Esophagus (tissue), 2 donors: Measurements from ENCODE around the gene CALML5. TPM values are rescaled to one million over a fixed set of nuclear protein-coding genes. Genes with fewer than 3 reads are reported as not detected.
A peak's percentile ranks its signal among the peaks of the same experiment; 100 is the strongest.

ENCODE experiments used
- H3K27ac ChIP-seq, 2 donors: one replicate each; pipeline ENCODE4 v1.5.1; 2013; ENCODE audit warnings: low read depth in 2 of 2, mild to moderate bottlenecking in 2 of 2, inconsistent platforms in 1 of 2, low read length in 1 of 2, moderate library complexity in 1 of 2
- H3K27me3 ChIP-seq, 2 donors: one replicate each; pipeline ENCODE4 v1.6.1; 2013; ENCODE audit warnings: low read length in 2 of 2, control low read depth in 1 of 2, mild to moderate bottlenecking in 1 of 2; ENCODE audit not compliant: insufficient read depth in 2 of 2, control insufficient read depth in 1 of 2
- H3K36me3 ChIP-seq, 2 donors: one replicate each; pipeline ENCODE4 v1.6.1; 2013; ENCODE audit warnings: low read length in 1 of 2; ENCODE audit not compliant: control insufficient read depth in 2 of 2, insufficient read depth in 2 of 2
- H3K4me1 ChIP-seq, 2 donors: one replicate each; pipeline ENCODE4 v1.6.1; 2013; ENCODE audit warnings: low read length in 1 of 2; ENCODE audit not compliant: control insufficient read depth in 2 of 2, insufficient read depth in 2 of 2
- H3K4me3 ChIP-seq, 2 donors: one replicate each; pipeline ENCODE4 v1.5.1; 2013; ENCODE audit warnings: low read length in 2 of 2, mild to moderate bottlenecking in 2 of 2, low read depth in 1 of 2, moderate library complexity in 1 of 2
- H3K9me3 ChIP-seq, 2 donors: one replicate each; pipeline ENCODE4 v1.6.1; 2013; ENCODE audit warnings: mild to moderate bottlenecking in 2 of 2, low read depth in 1 of 2, low read length in 1 of 2, moderate library complexity in 1 of 2; ENCODE audit not compliant: control insufficient read depth in 2 of 2, insufficient read depth in 1 of 2
- WGBS, 2 donors: extraction: QIAGEN DNeasy Blood & Tissue Kit; methylation state at CpG; one replicate each; pipeline ENCODE4 v1.1.7; 2013; 5-methylcytosine and 5-hydroxymethylcytosine counted together
- polyA plus RNA-seq, 2 donors: library from polyadenylated mRNA; stranded (reverse); fragments of 200-250 nt; gene quantifications; one replicate each; pipeline ENCODE4 v1.2.3, GENCODE V29; 2013
- donor health status: healthy with polysubstance abuse.
- donor health status: Bipolar disorder and iron deficiency.

The CALML5 gene
- polyA plus RNA-seq, 2 donors: 75.9 to 185 TPM

DNA sequence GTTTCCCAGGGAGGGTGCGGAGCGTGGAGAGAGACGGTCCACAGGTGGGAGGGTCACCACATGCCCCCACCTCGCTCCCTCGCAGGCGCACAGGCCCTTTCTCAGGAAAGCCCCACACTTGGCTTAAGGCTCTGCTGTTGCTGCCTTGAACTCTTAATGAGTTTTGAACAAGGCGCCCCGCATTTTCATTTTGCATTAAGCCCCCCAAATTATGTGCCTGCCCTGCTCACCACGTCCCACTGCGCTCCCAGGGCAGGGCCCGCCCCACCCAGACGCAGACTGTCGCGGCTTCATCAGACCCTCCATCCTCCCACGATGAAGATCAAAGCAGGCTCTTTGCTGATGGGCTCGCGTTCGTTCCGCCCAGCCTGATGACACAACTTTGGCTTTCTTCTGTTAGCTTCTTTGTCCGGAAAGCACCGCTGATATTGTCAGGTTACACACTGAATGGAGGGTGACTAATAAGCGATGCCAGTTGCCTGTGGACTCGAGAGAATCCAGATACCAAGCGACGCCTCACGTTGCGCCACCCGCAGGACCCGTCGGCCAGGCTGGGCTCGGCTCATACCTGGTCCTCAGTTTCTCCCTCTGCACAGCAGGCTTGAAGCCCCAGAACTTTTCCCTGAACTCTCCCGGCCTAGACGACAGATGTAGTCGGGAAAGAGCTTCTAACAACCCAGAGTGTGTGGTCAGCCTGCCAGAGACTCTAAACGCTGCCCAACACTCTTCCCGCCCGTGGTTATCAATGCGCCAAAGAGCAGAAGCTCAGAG lies 34.9 kb upstream of the CALML5 start:
- Histone ChIP-seq H3K4me3 (no peak overlapping the region), H3K27me3 (no peaks in the 10 kb centered on the region), H3K27ac (peak overlapping the region in 1 of 2 donors; percentile 37), H3K36me3 (peaks cover 0 to 2% of the 10 kb centered on the region in 2 donors), H3K4me1 (peaks cover 11 to 33% of the 10 kb centered on the region in 2 donors), H3K9me3 (no peaks in the 10 kb centered on the region)
- 78 to 86% methylated on average over 38 of the region's 38 CpGs for WGBS, 2 donors

DNA sequence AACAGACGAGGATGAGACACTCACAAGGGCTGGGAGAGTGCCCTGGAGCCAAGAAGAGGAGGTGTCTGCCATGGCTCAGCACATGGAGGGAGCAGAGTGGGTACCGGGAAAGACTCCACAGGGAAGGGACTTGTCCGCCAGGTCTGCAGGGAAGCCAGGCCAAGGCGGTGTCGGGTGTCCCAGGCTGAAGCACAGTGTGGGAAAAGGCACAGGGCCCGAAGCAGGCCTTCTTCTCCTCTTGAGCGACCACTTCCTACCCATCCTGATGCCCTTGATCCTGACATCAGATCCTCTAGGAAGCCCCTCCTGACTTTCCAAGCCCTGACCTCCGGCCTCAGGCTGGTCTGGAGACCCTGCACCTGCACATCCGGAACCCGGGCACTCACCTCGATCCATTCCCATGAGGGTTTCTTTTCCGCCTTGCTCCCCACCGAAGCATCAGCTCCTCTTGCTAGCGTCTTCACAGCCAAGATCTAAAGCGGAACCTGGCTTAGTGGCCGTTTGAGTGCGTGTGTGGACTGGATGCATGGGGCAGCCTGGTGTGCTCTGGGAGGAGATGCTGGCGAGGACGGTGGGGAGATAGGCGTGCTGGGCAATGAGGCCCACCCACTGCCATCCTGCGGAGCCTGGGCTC lies 33.8 kb upstream of the CALML5 start:
- Histone ChIP-seq H3K4me1 (peaks cover 11 to 38% of the 10 kb centered on the region in 2 donors), H3K9me3 (no peaks in the 10 kb centered on the region), H3K27ac (no peak overlapping the region), H3K4me3 (no peak overlapping the region), H3K36me3 (peaks cover 0 to 2% of the 10 kb centered on the region in 2 donors), H3K27me3 (no peaks in the 10 kb centered on the region)
- 87 to 88% methylated on average over 21 of the region's 21 CpGs for WGBS, 2 donors

DNA sequence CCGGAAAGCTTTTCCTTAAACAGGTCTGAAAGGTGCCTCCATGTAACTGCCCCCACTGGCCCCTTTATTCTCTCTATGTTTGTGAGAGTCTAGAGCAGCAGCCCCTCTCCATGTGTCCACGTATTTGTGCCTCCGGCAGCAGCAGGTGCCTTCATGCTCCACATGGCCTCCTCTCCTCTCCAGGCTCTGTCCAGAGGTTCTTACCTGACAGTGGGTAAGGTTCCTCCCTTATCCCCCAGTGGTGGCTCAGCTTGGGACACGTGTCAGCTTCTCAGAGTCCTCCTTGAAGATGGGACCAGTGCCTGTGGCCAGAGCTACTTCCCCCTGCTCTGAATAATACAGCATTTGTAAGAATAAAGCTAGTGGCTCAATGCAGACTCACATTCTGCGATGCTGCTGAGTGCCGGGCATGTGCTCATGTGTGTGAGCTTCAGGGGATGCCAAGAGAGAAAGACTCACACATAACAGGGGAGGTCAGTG lies 33.3 kb upstream of the CALML5 start:
- H3K36me3 ChIP-seq: peaks cover 0 to 2% of the 10 kb centered on the region in 2 donors
- no peaks in the 10 kb centered on the region for H3K27me3 ChIP-seq
- WGBS, 2 donors: 80% methylated on average over 6 of the region's 6 CpGs
- peaks cover 11 to 39% of the 10 kb centered on the region in 2 donors for H3K4me1 ChIP-seq
- no peak overlapping the region for H3K27ac ChIP-seq
- no peak overlapping the region for H3K4me3 ChIP-seq
- no peaks in the 10 kb centered on the region for H3K9me3 ChIP-seq

DNA sequence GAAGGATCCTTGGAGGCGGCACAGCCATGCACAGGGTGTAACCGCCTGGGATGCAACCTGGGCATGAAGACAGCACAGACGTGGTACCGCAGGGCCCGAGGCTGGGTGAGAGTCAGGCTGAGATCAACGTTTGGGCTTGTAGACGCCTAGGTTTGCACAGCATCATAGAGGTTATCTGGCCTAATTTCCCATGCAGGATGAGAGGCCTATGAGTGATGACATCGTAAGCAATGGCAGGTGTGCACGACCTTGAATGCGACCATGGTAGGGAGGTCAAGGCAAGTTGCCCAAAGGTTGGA lies 32.9 kb upstream of the CALML5 start:
- no peaks in the 10 kb centered on the region for H3K9me3 ChIP-seq
- H3K27ac ChIP-seq: peak overlapping the region in 1 of 2 donors; percentile 65
- H3K27me3 ChIP-seq: no peaks in the 10 kb centered on the region
- H3K4me3 ChIP-seq: no peak overlapping the region
- H3K36me3 ChIP-seq: peaks cover 0 to 2% of the 10 kb centered on the region in 2 donors
- H3K4me1 ChIP-seq: peaks cover 11 to 38% of the 10 kb centered on the region in 2 donors
- WGBS, 2 donors: 54 to 65% methylated on average over 10 of the region's 10 CpGs

DNA sequence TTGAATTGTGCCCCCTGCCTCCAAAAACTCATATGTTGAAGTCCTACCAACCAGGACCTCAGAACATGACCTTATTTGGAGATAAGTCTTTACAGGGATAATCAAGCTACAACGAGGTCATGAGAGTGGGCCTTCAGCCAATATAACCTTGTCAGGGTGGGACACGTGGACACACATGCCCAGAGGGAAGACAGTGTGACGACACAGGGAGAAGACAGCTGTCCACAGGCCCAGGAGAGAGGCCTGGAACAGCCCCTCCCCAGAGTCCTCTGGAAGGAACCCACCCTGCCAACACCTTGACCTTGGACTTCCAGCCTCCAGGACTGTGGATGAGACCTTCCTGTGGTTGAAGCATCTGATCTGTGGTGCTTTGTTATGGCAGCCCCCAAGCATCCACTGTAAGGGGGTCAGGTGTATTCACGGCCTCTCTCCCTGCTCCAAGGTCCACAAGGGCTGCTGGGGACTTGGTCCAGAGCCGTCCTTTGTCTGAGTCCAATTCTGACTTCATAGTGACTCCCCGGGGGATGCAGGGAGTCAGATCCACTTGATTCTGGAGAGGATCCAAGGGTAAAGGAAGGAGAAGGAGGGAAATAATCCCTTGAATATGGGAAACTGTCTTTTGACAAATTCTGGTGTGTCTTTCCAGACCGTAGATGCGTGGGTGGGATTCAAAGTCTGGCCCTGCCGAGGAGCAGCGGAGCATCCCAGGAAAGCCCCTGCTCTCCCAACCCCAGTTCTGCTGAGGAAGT lies 32.4 kb upstream of the CALML5 start:
- H3K27me3 ChIP-seq: no peaks in the 10 kb centered on the region
- H3K9me3 ChIP-seq: no peaks in the 10 kb centered on the region
- WGBS, 2 donors: 50 to 53% methylated on average over 10 of the region's 10 CpGs
- no peak overlapping the region for H3K4me3 ChIP-seq
- H3K27ac ChIP-seq: peak overlapping the region in 1 of 2 donors; percentile 65
- peaks cover 11 to 41% of the 10 kb centered on the region in 2 donors for H3K4me1 ChIP-seq
- peaks cover 0 to 2% of the 10 kb centered on the region in 2 donors for H3K36me3 ChIP-seq

DNA sequence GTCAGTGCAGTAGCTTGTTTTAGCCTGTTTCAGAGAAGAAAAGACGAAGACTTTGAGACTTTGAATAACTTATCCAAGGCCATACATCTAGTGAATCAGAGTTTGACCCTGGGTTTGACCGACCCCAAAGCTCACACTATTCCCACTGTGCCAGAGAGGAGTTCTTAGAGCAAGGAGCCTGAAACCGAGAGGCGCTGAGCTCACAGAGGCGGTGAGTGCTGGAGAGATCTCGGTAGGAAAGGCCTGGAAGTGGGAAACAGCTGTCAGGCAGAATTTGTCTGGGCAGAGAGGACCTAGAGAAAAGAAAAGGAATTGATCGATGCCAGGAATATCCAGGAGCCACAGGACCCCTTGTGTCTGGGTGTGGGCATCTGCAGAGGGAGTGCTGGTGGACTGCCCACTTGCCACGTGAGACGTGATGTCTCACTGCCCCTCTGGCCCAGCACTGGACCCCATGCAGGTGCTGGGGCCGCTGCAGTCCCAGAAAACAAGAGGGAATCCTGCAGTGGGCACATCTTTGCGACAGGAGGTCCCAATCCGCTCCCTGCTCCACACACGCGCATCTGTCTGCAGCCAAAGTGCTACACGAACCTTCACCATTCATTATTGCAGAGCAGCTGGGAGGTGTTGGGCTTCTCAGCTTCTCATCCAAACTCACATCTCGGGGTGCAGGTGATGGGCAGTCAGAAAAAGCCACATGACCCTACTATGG lies 31.6 kb upstream of the CALML5 start:
- Histone ChIP-seq H3K9me3 (no peaks in the 10 kb centered on the region), H3K4me3 (no peak overlapping the region), H3K27me3 (no peaks in the 10 kb centered on the region), H3K36me3 (peaks cover 0 to 2% of the 10 kb centered on the region in 2 donors), H3K27ac (peak overlapping the region; percentile 90 to 93), H3K4me1 (peaks cover 11 to 42% of the 10 kb centered on the region in 2 donors)
- 78 to 81% methylated on average over 16 of the region's 16 CpGs for WGBS, 2 donors

DNA sequence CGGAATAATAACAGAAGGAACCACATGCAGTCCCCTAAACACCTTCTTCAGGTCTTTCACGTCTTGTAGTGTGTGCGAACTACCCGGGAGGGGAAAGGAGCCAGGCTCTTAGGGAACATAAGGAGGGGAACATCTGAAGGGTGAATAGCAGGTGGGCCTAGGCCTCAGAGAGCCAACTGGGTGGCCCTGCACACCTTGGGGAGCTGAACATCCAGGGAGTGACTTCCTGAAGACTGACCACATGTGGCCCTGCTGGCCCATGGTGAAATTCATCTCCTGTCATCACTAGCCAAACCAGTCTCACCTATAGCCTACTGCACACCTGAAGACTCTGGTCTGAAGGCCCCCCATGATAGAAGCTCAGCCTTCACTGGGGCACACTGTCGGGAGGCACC lies 31.0 kb upstream of the CALML5 start:
- H3K27me3 ChIP-seq: no peaks in the 10 kb centered on the region
- no peak overlapping the region for H3K4me3 ChIP-seq
- peak overlapping the region; percentile 90 to 93 for H3K27ac ChIP-seq
- peaks cover 0 to 2% of the 10 kb centered on the region in 2 donors for H3K36me3 ChIP-seq
- peaks cover 11 to 42% of the 10 kb centered on the region in 2 donors for H3K4me1 ChIP-seq
- 86 to 96% methylated on average over 5 of the region's 5 CpGs for WGBS, 2 donors
- H3K9me3 ChIP-seq: no peaks in the 10 kb centered on the region

DNA sequence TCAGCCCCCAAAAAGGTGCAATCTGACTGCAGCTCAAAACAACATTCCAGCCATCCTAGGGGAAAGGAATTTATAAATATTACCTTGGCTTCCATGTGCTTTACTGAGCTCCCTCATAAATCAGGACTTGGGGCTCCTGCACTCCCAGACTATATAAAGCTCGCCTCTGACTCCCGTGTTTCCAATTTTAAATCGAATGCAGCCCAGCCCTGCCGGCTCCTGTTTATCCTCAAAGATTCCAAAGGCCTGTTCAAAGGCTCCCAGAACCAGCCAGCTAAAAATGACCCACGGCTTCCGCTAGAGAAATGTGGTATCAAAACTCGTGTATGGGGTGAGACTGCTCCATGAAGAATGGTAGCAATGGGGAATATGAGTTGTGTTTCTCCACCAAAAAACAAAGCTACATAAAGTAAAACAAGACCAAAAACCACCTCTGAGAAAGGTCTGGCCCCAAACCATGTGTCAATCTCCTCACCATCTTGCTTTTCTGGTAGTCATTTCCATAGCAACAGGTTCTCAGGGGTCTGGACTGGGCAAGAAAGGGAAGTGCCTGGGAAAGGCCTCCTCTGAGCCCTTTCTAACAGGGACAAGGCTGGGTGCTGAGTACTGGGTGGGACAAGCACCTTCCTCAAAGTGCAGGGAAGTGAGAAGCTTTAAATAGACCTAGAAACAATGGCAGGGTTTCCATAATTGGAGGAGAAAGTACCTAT lies 30.5 kb upstream of the CALML5 start:
- Histone ChIP-seq H3K36me3 (peaks cover 0 to 2% of the 10 kb centered on the region in 2 donors), H3K9me3 (no peaks in the 10 kb centered on the region), H3K27me3 (no peaks in the 10 kb centered on the region), H3K4me3 (no peak overlapping the region), H3K27ac (peak overlapping the region; percentile 90 to 93), H3K4me1 (peaks cover 11 to 42% of the 10 kb centered on the region in 2 donors)
- 79 to 85% methylated on average over 7 of the region's 7 CpGs for WGBS, 2 donors
